Stimulated activated CD8-positive, alpha-beta memory T cell treated with anti-CD3 and anti-CD28 coated beads, Interleukin-12 subunit alpha, Interleukin-12 subunit beta, amount 100 ng/mL, for 24 hours (primary cell): ENCODE measurements around the gene NIPA2.
"Not testable (repeated sequence)": the region's sequence is repeated elsewhere in the genome, so short reads cannot be mapped to it uniquely, and the experiment has no call there.

Source experiments
- DNase-seq: peaks from one replicate; pipeline ENCODE4 v3.0.0-alpha.2; 2020; ENCODE audit errors: extremely low read depth

Gene NIPA2

DNA sequence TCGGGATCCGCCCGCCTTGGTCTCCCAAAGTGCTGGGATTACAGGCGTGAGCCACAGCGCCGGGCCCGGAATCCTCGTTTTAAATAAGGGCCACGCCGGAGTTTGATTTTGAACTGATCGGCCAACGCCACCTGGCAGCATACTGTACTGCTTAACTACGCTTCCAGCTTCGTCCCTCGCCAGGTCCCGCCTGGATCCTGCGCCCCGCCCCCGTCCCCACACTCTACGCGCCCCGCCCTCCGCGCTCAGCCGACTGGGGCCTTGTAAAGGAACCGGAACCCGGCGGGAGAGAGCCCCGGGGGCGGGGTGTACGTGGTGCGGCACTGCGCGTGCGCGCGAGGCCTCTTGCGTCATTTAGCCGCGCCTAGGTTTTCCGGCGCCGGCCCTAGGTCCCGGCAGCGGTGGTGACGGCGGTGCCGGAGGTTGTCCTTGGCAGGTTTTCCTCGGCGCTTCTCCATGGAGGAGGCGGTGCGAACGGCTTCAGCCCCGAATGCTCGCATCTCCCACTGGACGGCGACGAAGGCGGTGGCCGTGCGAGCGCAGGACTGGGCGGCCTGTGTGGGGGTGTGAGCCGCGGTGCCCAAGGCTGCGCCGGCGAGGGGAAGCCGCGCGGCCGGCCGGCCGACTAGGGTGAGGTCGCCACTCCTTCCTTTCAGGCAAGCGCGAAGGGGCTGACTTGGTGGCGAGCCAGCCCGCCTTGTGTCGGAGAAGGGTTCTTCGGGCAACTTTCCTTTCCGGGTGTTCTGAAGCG is at the start of gene NIPA2:
Gene NIPA2 (plus strand): TSS at position 375 of the 751 bp plus-strand sequence. CDS start 13,066 bp downstream, outside the sequence.
- DNase-seq: peak; percentile 95

DNA sequence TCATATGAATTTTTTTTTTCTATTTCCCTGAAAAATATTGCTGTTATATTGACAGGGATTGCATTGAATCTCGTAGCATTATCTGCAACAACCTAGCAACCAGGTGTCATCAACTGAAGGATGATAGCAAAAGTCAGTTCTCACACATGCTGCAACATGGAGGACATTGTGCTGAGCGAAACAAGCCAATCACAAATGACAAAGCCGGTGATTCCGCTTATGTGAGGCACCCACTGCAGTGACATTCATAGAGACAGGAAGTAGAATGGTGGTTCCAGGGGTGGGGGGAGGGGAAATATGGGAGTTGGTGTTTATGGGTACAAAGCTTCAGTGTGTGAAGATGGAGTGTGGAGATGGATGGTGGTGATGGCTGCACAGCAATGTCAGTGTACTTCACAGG is 44.4 kb upstream of the NIPA2 start:
- no peak for DNase-seq

DNA sequence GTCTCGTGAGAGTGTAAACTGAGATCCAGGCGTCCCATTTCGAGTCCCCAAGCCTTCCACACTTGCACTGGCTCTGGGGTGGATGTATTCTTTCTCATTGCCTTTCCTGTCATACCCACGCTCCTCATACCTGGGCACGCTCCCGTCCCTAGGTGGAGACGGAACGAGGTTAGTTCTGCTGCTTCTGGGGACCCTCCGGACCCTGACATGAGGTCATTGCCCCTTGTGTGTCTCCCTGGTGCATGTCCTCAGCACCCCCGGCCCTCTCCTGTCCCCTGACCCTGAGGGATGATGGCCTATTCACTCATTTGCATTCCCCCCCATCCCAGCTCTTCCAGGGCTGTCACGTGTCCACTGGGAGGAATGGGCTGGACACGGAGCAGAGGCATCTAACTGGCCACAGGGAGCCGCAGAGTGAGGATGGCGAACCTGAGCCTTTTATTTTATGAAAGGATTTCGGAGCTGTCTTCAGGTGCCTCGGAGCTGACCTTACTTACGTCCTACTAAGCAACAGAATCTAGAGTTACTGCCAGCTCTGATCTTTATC is 43.8 kb upstream of the NIPA2 start:
- no peak for DNase-seq

DNA sequence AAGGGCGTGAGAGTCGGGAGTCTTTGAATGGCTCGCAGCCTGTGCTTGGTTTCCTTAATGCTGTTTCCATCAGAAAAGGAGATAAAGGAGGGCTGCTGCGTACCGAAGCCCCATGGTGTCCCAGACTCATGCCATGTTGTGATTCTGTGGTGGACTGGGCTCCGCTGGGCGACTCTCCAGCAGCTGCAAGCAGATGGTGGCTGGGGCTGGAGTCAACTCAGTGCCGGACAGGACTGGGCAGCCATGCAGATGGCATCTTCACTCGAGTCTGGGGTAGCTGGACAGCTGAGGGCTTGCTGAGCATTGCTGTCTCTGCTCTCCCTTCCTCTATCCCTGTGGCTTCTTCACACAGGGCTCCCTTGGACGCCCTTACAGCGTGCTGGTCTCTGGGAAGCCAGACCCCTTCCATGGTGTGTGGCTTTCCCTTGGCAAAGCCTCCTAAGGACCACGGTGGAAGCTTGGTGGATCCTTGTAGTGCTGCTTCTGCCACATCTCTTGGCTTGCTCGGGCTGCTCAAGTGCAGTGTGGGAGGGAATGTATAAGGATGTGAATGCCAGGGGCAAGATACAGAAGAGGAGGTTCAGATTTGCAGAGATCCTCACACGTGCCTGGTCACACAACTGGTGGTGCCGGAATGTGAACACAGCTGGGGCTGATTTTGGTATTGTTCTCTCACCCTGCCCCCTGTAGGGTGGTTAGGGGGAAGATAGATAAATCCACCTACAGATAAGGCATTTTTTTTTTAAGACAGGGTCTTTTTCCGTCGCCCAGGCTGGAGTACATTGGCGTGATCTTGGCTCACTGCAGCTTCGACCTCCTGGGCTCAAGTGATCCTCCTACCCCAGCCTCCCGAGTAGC is 43.0 kb upstream of the NIPA2 start:
- no peak for DNase-seq

DNA sequence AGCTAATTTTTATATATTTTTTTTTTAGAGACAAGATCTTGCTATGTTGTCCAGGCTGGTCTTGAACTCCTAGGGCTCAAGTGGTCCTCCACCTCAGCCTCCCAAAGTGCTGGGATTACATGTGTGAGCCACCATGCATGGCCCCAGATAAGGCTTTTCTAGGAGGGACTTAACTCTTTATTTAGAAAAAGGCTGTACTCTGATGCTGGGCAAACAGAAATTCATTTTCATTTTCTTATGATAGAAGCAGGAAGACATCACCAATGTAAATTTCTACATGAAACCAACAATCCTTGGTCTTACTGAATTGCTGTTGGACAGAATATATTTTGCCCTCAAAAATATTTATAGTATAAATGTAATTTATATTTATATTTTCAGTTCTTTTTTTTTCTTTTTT is 42.4 kb upstream of the NIPA2 start:
- DNase-seq: no peak

DNA sequence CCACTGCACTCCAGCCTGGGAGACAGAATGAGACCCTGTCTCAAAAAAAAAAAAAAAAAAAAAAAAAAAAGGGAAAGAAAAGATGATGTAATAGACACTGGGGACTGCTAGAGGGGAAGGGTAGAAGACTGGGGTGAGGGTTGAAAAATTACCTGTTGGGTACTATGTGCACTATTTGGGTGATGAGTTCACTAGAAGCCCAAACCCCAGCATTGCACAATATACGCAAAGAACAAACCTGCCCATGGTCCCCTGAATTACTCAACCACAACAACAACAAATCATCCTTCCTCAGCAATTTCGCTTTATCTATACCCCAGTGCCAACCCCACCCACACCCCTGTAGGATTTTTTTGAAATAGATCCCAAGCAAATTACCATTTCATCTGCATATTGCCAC is 38.6 kb upstream of the NIPA2 start:
- DNase-seq: no peak

DNA sequence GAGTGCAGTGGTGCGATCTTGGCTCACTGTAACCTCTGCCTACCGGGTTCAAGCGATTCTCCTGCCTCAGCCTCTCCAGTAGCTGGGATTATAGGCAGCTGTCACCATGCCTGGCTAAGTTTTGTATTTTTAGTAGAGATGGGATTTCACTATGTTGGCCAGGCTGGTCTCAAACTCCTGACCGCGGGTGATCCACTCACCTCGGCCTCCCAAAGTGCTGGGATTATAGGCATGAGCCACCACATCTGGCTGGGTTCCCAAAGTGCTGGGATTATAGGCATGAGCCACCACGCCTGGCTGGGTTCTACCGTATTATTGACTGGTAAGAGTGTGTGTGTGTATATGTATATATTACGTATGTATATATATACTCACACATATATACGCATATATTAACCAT is 35.5 kb upstream of the NIPA2 start:
- DNase-seq: not testable (repeated sequence)

DNA sequence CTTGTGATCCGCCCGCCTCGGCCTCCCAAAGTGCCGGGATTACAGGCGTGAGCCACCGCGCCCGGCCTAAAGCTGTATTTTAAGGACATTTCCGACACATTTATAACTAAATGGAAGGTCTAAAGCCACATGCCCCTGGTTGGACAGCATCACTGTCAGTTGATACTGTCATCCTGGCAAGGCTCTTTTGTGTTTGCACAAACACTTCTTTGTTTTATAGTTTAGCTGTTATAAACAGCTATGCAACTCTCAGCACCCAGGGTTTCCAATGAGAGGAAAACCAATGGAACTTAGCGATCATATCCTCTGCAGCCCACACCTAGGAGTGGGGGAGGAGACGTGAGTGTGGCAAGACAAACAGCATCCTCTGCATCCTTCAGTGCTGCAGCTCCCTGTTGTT is 32.3 kb upstream of the NIPA2 start:
- DNase-seq: no peak

DNA sequence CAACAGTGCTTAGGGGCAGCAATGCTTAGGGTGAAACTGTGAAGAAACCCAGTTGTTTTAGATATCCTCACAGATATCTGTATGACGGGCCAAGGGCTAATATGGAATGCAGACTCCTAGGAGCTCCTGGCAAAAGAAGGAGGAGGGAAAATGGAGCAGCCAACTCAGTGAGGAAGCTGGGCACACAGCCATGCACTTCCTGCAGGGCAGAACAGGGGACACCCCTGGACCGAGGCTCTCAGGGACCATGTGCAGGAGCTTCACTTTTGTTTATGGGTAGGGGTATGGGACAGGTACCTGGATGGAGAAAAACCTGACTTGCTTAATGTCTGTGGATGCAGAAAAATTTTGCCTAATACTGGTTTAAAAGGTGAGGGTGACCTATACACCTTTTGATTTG is 31.8 kb upstream of the NIPA2 start:
- no peak for DNase-seq

DNA sequence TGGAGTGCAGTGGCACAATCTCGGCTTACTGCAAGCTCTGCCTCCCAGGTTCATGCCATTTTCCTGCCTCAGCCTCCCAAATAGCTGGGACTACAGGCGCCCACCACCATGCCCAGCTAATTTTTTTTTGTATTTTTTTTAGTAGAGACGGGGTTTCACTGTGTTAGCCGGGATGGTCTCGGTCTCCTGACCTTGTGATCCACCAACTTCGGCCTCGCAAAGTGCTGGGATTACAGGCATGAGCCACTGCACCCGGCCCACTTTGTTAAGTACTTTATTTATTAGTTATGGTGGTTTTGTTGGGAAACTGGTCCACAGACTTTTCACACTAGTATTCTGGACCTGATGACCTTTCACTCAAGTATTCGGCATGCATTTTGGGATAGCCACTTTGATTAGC is 30.6 kb upstream of the NIPA2 start:
- DNase-seq: not testable (repeated sequence)

DNA sequence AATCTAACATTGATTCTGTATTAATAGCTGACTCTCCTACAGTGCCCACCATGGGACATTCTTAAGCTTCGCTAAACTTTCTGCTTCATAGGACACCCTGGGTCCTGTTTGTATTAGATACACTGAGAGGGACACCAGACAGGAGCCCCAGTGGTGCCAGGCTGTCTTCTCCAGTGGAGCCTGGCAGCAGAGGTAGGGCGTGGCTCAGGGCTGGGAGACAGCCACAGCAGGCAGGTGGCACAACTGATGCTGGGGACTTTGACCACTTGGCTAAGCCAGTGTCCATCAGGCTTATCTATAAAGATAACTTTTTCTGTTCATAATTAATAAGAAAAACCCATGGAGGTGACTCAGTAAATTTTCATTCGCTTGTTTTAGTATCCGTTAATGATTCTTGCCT is 30.2 kb upstream of the NIPA2 start:
- DNase-seq: no peak

DNA sequence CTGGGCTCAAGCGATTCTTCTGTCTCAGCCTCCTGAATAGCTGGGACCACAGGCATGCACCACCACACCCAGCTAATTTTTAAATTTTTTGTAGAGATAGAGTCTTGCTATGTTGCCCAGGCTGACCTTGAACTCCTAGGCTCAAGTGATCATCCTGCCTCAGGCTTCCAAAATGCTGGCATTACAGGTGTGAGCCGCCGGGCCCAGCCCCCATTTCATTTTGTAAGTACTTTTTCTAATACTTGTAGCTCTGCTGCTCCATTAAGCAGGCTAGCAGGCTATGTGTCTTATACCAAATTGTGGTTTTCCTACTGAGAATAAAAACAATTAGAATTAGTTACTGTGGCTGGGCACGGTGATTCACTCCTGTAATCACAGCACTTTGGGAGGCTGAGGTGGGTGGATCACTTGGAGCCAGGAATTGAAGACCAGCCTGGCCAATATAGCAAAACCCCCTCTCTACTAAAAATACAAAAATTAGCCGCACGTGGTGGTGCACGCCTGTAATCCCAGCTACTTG is 29.6 kb upstream of the NIPA2 start:
- DNase-seq: no peak

DNA sequence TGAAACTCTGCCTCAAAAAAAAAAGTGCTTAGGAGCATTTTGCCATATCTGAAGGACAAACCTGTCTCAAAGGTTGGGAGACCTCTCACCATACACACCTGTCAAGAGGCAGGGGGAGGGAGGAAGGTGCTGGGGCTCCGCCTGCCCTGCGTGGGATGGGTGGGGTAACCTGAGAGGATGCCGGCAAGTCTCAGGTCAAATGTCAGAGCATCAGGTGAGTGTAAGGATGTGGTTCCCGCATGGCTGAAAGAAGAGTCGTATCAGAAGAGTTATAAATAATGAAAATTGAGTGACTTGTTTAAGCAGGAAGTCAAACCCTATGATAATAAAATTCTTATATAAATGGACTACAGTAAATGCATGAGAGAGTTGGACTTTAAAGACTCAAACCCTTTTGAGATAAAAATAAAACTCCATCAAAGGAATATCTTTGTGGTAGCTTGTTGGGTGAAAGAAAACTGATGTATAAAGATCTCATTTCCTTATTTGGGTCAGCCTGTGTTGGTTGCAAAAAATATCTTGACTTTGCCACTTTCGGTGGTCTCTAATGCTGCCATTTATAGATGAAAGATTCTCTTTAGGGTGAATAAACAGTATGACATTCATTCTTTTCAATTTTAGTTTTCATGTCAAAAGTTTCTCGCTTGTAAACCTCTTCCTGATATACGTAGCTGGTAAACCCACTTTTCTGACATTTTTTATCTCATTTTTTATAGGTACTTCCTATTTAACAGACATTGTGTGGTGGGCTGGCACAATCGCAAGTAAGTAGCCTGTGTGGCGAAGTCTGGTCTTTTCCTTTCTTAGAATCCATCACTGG is 28.2 kb upstream of the NIPA2 start:
- no peak for DNase-seq

DNA sequence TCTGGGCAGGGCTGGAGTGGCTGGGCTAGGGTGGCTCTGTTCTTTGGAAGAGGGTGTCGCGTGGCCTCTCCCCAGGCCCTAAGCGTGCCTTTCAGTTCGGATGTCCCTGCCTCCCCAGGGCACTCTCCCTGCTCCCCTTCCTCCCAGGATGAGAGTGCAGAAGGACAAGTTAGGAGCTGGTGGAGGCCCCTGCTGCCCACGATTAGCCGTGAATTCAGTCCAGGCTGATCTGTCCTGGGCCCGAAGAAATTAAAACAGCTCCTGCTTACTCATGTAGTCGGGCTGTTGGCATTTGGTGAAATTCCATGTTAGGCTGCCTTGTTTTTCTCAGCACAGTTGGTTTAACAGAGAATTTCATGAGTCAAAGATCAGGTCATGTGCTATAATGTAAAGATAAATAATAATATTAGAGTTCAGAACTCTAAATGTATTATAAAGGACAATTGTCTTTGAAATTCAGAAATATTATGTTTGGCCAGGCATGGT is 27.6 kb upstream of the NIPA2 start:
- DNase-seq: no peak

DNA sequence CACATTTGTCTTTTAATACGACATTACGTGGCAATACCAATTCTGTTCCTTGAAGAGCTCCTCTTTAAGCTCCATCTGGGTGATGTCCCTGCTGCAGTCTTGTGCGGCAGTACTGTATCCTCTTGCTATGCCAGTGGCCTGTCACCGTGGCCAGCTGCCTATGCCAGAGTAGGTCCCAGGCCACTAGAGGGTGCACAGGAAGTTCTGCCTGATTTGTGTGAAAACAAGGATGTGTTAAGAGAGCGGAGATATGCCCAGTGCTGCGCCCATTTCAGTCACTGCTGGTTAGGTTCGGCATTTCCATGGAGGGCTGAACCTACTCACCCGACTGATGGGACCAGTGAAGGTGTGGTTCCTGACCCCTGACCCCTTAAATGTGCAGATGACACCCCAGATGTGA is 26.8 kb upstream of the NIPA2 start:
- DNase-seq: no peak

DNA sequence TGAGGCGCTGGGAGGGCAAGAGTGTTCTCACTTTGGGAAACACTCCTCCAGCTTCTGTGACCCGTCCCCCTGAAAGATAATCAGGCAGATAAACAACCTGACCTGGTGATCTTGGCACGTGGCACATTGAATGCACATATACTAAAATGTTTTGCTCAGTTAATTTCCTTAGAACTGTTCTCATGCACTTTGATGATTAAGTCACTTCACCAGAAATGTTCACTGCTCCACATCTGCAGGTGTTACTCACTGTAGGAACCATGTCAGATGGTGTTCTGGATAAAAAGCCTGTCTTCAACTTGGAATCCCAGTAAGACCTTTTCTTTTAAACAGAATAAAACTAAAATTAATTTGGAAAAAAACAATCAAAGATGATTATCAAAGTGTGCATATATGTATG is 24.6 kb upstream of the NIPA2 start:
- DNase-seq: no peak

DNA sequence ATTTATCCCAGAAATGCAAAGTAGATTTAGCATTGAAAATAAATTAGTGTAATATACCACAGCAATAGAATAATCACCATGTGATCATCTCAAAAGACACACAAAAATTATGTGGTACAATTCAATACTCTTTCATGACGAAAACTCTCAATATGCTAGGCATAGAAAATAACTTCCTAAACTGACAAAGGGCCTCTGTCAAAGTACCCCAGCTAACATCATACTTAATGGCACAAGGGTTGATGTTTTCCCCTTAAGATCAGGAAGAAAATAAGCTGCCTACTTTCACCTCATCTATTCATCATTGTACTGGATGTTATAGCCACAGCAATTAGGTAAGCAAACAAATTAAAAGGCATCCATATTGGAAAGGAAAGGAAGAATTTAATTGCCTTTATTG is 22.7 kb upstream of the NIPA2 start:
- DNase-seq: no peak

DNA sequence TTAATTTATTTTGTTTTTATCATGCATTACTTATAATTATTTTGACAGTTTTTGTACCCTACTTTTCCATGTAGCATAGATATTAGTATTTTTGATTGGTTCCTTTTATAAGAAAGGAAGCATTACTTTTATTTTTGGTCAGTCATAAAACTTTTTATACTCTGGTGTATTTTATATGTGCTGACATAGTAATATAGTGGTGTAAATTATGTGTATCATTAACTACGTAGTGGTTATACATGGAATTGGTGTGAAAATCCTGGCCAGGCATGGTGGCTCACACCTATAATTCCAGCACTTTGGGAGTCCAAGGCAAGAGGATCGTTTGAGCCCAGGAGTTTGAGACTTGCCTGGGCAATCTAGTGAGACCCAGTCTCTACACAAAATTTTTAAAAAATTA is 18.8 kb upstream of the NIPA2 start:
- no peak for DNase-seq

DNA sequence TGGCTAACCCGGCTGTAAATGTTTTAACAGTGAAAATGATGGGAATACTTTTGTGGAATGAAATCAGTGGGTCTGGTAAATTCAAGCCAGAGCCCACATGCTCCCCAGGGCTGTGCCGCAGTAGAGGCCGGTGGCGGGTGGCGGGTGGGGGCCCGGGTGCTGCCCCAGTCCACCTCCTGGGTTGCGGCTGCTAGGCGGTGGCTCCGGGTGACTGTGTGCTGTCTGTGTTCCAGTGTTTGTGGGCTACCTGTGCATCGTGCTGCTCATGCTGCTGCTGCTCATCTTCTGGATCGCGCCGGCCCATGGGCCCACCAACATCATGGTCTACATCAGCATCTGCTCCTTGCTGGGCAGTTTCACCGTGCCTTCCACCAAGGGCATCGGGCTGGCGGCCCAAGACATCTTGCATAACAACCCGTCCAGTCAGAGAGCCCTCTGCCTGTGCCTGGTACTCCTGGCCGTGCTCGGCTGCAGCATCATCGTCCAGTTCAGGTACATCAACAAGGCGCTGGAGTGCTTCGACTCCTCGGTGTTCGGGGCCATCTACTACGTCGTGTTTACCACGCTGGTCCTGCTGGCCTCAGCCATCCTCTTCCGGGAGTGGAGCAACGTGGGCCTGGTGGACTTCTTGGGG is 14.9 kb upstream of the NIPA2 start:
- no peak for DNase-seq

DNA sequence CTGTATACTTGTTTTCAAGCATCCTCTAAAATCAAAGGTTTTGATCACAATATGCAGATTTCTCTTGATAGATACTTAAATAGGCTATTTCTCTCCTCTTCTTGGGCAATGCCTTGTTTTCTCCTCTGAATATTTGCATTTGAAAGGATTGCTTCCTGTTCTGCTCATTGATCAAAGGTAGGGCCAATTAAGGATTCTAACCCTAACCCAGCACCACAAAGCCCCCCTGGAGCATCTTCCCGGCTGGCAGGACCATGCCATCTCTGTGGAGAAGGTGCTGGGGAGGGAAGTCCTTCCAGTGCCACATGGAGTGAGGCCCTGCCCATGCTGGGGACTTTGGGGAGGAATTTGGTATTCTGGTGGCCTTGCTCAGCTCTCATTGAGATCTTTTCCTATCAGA is 11.3 kb upstream of the NIPA2 start:
- no peak for DNase-seq

DNA sequence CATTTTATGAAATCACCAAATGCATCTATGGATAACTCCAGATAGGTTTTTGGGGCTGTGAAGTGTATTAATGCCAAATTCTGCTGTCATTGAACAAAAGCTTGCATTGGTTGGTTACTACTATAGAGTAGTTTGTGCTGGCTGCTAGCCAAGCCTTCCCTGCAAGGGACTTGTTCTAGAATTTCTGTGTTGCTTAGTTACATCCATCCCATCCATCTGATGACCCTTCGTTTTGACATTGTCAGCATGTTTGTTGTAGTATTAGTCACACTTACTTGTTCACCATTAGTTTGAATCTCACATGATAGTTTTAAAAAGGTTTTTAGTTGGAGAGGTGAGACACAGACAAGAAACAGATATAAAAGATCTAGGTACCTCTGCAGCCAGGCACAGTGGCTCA is 7.0 kb upstream of the NIPA2 start:
- no peak for DNase-seq
